ENCODE measurements around the gene ZFAND6.
"Not testable (repeated sequence)": the region's sequence is repeated elsewhere in the genome, so short reads cannot be mapped to it uniquely, and the experiment has no call there.

The ZFAND6 gene

DNA sequence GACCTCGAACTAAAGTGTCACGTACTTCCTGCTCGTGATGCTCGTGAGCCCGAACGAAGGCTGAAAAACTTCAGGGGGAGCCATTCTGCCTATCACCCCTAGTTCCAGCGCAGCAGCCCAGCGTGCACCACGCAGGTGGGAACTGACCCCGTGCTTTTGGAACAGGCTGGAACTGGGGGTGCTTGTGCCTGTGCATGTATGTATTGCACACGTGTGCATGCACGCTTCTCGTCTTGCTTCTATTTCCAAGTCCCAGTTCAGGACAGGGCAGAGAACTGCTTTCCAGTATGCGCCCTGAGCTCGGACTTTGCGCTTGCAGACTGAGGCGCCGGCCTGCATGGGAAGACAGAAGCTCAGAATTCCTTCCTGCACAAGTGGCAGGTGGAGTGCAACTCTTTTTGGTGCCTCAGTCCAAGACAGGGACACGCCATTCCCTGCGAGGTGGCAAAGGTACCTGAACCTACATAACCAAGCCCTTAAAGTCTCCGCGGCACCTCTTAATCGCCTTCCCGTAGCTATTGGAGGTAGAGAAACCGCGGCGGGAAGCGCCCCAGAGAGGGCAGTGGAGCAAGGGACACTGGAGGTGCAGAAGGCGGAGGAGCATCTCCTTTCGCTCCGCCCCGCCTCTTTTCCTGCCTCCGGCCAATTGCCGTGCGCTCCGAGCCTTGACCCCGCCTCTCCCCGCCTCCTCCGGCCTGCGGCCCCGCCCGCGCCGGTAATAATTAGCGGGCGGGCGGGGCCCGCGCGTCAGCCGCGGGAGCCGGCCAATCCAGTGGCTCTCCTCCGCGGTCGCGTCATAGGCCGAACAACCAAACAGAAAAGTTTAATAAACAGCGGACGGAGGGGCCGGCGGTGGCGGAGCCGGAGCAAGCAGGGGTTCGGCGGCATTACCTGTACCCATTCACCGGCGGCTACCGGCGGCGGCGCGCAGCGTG is at the start of gene ZFAND6:
Gene ZFAND6, plus strand, starts transcription at position 826 of the 935 bp plus-strand sequence. CDS start 60,669 bp downstream, outside the sequence.
- DNase-seq (ENCODE audit: low spot score) = peak; percentile 98

- DNase-seq (ENCODE audit: low spot score) = no peak
Measured at GRCh38 chr15:80010131-80010673, 49.3 kb upstream of the ZFAND6 start.

GRCh38 chr15:80011041-80011523 is 48.4 kb upstream of the ZFAND6 start:
- DNase-seq (ENCODE audit: low spot score) = not testable (repeated sequence)

DNA sequence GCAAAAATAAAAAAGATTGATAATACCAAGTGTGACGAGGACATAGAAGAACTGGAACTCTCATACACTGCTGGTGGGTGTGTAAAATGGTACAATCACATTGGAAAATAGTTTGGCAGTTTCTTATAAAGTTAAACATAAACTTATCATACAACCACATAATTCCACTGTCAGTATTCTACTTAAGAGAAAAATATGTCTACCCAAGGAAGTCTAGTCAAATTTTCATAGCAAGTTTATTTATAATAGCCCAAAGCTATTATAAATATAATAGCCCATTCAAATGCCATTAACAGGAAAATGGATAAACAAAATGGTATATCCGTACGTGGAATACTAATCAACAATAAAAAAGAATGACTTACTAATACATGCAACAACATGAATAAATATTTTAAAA is 47.9 kb upstream of the ZFAND6 start:
- DNase-seq (ENCODE audit: low spot score) = no peak

DNA sequence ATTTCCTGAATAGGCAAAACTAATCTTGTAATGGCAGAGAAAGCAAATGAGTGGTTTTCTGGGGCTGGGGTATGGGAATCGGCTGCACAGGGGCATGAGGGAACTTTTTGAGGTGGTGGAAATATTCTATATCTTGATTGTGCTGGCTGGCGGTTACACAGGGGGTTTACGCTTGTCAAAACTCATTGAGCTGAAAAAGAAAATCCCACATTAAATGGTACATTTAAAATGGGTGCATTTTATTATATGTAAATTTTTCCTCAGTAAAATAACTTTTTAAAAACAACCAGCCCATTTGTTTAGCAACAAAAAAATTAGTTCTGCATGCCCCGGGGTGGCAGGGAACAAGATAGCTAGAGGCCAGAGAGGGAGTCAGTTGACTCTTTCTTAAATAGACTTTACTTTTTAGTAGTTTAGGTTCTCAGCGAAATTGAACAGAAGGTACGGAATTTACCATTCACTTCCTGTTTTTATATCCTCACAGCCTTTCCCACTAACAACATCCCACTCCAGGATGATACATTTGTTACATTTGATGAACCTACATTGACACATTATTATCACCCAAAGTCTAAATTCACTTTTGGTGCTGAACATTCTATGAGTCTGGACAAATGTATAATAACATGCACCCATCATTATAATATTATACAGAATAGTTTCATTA is 47.3 kb upstream of the ZFAND6 start:
- no peak for DNase-seq (ENCODE audit: low spot score)

DNA sequence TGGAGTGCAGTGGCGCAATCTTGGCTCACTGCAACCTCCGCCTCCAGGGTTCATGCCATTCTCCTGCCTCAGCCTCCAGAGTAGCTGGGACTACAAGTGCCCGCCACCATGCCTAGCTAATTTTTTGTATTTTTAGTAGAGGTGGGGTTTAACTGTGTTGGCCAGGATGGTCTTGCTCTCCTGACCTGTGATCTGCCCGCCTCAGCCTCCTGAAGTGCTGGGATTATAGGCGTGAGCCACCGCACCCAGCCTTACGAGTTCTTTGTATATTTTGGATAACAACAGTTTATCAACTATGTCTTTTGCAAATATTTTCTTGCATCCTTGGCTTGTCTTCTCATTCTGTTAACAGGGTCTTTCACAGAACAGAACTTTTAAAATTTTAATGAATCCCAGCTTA is 45.3 kb upstream of the ZFAND6 start:
- DNase-seq (ENCODE audit: low spot score) = not testable (repeated sequence)

DNA sequence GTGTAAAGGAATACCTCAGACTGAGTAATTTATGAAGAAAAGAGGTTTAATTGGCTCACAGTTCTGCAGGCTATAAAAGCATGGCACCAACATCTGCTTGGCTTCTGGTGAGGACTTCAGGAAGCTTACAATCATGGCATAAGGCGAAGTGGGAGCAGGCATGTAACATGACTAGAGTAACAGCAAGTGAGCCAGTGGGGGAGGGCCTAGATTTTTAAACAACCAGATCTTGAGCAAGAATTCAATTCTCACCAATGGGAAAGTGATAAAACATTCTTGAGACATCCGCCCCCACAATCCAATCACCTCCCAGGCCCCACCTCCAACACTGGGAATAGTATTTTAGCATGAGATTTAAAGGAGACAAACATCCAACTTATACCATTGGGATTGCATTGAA is 44.3 kb upstream of the ZFAND6 start:
- DNase-seq (ENCODE audit: low spot score) = no peak

GRCh38 chr15:80016506-80016905 is 43.0 kb upstream of the ZFAND6 start:
- DNase-seq (ENCODE audit: low spot score) = not testable (repeated sequence)

DNA sequence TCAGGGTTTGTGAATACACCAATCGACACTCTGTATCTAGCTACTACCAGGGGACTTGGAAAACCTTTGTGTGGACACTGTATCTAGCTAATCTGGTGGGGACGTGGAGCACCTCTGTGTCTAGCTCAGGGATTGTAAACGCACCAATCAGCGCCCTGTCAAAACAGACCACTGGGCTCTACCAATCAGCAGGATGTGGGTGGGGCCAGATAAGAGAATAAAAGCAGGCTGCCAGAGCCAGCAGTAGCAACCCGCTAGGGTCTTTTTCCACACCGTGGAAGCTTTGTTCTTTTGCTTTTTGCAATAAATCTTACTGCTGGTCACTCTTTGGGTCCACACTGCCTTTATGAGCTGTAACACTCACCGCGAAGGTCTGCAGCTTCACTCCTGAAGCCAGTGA is 42.3 kb upstream of the ZFAND6 start:
- DNase-seq (ENCODE audit: low spot score) = not testable (repeated sequence)

GRCh38 chr15:80019168-80019745 is 40.2 kb upstream of the ZFAND6 start:
- no peak for DNase-seq (ENCODE audit: low spot score)

DNA sequence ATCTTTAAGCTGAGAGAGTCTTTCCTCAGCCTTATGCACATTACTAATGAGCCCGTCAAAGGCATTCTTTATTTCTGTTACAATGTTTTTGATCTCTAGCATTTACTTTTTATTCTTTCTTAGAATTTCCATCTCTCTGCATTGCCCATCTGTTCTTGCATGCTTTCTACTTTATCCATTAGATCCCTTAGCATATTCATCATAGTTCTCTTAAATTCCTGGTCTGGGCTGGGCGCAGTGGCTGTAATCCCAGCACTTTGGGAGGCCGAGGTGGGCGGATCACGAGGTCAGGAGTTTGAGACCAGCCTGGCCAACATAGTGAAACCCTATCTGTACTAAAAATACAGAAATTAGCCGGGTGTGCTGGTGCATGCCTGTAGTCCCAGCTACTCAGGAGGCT is 39.3 kb upstream of the ZFAND6 start:
- not testable (repeated sequence) for DNase-seq (ENCODE audit: low spot score)

GRCh38 chr15:80020731-80021130 is 38.7 kb upstream of the ZFAND6 start:
- DNase-seq (ENCODE audit: low spot score) = no peak

DNA sequence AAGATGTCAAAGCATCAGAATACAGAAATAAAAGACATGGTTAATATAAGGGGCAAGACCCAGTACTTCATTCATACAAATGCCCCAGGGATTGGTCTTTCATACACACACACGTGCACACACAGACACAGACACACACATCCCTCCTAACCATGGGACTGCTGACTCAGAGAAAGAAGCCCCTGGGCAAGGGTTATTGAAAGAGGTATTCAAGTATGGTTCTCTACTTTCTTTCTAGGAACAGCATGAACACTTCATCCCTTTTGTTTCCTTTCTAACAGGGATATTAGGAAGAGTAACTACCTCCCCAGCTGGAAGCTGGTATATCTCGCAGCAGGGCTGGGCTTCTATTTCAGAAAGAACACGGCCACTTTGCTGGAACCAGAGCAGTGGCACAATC is 33.2 kb upstream of the ZFAND6 start:
- no peak for DNase-seq (ENCODE audit: low spot score)

DNA sequence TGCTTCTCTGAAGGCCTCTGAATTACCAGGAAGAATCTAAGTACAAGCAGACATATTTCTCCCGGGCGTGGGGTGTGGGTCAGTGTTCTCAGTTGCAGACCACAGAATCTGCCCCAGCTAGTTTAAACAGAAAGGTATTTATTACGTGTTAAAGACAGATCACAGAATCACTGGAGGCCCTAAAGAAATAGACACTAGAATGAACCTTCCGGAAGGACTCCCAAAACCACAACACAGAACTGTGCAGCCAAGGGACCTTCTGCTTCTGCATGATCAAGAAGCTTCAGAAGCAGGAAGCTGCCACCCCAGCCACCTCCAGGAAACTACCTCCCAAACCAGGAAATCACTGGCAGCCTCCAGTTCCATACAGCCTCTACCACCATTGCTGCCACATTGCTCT is 32.7 kb upstream of the ZFAND6 start:
- no peak for DNase-seq (ENCODE audit: low spot score)

- DNase-seq (ENCODE audit: low spot score) = no peak
Measured at GRCh38 chr15:80028937-80029336, 30.5 kb upstream of the ZFAND6 start.

DNA sequence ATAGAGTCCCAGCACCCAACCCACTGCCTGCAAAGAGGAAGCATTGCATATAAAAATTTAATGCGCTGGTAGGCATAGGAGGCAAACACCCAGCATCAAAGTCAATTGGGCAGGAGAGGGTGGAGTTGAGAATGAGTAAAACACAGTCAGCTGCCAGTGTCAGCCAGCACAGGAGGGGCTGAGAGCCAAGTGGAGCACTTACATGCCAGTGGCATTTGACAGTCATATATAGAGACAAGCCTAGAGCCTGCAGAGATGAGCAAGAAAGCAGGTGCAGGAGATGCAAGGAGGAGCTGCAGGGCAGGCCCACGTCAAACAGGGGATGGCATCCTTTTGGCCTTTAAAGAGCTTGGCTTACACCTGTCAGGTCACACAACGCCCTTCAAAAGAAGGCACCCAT is 27.6 kb upstream of the ZFAND6 start:
- DNase-seq (ENCODE audit: low spot score) = no peak

GRCh38 chr15:80034629-80035028 is 24.8 kb upstream of the ZFAND6 start:
- DNase-seq (ENCODE audit: low spot score) = no peak

DNA sequence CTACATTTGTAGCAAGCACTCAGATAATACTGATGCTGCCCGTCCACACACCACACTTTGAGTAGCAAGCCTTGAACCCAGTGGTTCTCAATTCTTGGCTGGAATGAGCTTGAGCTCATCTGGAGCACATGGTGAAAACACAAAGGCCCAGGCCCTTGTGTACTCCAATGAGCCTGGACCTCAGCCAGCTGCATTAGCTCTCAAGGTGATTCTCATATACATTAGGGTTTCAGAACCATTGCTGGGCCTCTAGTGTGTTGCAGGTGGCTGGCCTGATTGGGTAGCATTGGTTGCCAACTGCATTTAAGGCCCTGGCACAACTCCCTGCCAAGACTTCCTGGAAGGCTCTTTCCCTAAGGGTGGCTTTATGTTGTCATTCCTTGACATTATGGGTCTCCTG is 23.4 kb upstream of the ZFAND6 start:
- DNase-seq (ENCODE audit: low spot score) = no peak

GRCh38 chr15:80041494-80042253 is 17.8 kb upstream of the ZFAND6 start:
- DNase-seq (ENCODE audit: low spot score) = no peak

GRCh38 chr15:80042568-80042967 is 16.9 kb upstream of the ZFAND6 start:
- no peak for DNase-seq (ENCODE audit: low spot score)

- DNase-seq (ENCODE audit: low spot score) = not testable (repeated sequence)
Measured at GRCh38 chr15:80045219-80045618, 14.3 kb upstream of the ZFAND6 start.

GRCh38 chr15:80049046-80049445 is 10.4 kb upstream of the ZFAND6 start:
- no peak for DNase-seq (ENCODE audit: low spot score)

Data from cerebellar cortex (tissue), 1 donor.